Prostate gland (tissue), 2 donors: ENCODE data around the gene SELENOW. TPM values are rescaled to one million over a fixed set of nuclear protein-coding genes. Genes with fewer than 3 reads are reported as not detected.

Experiments
- DNase-seq: peaks from one replicate; pipeline ENCODE4 v3.0.0-alpha.2; 2019; ENCODE audit warnings: low spot score
- H3K27ac ChIP-seq, 2 donors: fragments of 200-600 bp; sonication (generic); 2 replicates each; pipeline ENCODE4 v1.5.1; 2017 to 2019
- H3K27me3 ChIP-seq: fragments of 200-600 bp; sonication (generic); replicated peaks from 2 replicates; pipeline ENCODE4 v1.5.1; 2019; ENCODE audit not compliant: insufficient read depth
- H3K36me3 ChIP-seq, 2 donors: fragments of 200-600 bp; sonication (generic); 1 replicate in 1 of 2; 2 replicates in 1 of 2; pipeline versions ENCODE4 v1.5.1 to v1.8.1; 2017 to 2019
- H3K4me1 ChIP-seq: fragments of 200-600 bp; sonication (generic); replicated peaks from 2 replicates; pipeline ENCODE4 v1.5.1; 2019
- H3K4me3 ChIP-seq, 2 donors: fragments of 200-600 bp; sonication (generic); 2 replicates each; pipeline ENCODE4 v1.5.1; 2017 to 2019
- H3K9me3 ChIP-seq: fragments of 200-600 bp; sonication (generic); 2 replicates; pipeline ENCODE4 v1.5.1; 2017
- CTCF ChIP-seq, 4 experiments: fragments of 200-600 bp in 2 of 4; fragments of 450-650 bp in 2 of 4; sonication (generic) in 2 of 4; IDR thresholded peaks; 1 replicate in 3 of 4; 2 replicates in 1 of 4; pipeline ENCODE4 v1.5.1; 2016 to 2019; ENCODE audit warnings: antibody characterized with exemption in 4 of 4, mild to moderate bottlenecking in 2 of 4, moderate library complexity in 2 of 4
- POLR2A ChIP-seq: fragments of 450-650 bp; IDR thresholded peaks from one replicate; pipeline ENCODE4 v1.6.1; 2016; ENCODE audit warnings: antibody characterized with exemption, mild to moderate bottlenecking
- POLR2AphosphoS5 ChIP-seq: sonication (generic); formaldehyde crosslinking; IDR thresholded peaks from one replicate; pipeline ENCODE4 v1.6.1; 2017; ENCODE audit warnings: antibody characterized with exemption
- WGBS: methylation state at CpG from one replicate; pipeline ENCODE4 v1.1.5; 2018; 5-methylcytosine and 5-hydroxymethylcytosine counted together
- intact Hi-C: fragments of 100-400 bp; cut with DNase I; formaldehyde crosslinking; loops from one replicate; pipeline ENCODE4 v1.14.2; 2022
- total RNA-seq, 2 donors: library from RNA; depleted of rRNA; stranded (reverse); fragments of >200 nt; gene quantifications; one replicate each; pipeline ENCODE4 v1.1.0, GENCODE V29; 2016

SELENOW gene
- total RNA-seq, 2 donors from 2014 or later = 301 to 565 TPM

DNA sequence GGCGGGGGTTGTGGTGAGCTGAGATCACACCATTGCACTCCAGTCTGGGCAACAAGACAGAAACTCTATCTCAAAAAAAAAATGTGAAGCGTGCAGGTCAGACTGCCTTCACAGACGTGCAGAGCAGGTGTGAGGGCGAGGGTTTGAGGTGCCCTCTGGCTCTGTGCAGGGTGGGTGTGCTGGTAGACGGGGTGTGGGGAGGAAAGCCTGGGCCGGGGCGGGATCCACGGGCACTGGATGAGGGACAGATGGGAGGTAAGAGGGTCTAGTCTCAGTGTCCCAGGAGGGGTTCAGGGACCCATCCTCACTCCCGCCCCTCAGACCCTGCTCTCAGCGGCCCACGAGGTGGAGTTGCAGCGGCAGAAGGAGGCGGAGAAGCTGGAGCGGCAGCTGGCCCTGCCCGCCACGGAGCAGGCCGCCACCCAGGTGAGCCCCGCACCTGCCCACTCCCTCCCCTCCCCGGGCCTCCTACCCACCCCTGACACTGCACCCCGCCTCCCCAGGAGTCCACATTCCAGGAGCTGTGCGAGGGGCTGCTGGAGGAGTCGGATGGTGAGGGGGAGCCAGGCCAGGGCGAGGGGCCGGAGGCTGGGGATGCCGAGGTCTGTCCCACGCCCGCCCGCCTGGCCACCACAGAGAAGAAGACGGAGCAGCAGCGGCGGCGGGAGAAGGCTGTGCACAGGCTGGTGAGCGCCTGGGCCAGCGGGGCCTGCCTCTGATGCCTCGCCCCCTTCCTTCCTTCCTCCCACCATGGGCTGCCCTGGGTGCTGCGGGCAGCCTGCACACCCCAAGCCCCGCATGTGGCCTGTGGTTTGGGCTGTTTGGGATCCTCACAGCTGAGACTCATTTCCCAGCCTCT, 24.1 kb upstream of the SELENOW start:
- H3K4me3 ChIP-seq = no peak overlapping the region
- intact Hi-C loops = no loop called here
- peaks cover 32 to 76% of the 10 kb centered on the region in 2 donors for H3K36me3 ChIP-seq
- no peaks in the 10 kb centered on the region for H3K9me3 ChIP-seq
- 89% methylated on average over 34 of the region's 37 CpGs for WGBS
- H3K27ac ChIP-seq = no peak overlapping the region
- no peaks in the 10 kb centered on the region for H3K4me1 ChIP-seq
- TF ChIP-seq POLR2AphosphoS5 (no peak), CTCF (IDR thresholded peaks at IDR 0.05) (no peak), POLR2A (no peak)
- no peaks in the 10 kb centered on the region for H3K27me3 ChIP-seq
- no peak for DNase-seq

GRCh38 chr19:47755065-47755761, 23.3 kb upstream of the SELENOW start:
- Histone ChIP-seq H3K9me3 (no peaks in the 10 kb centered on the region), H3K4me1 (no peaks in the 10 kb centered on the region), H3K36me3 (peaks cover 32 to 68% of the 10 kb centered on the region in 2 donors), H3K27me3 (no peaks in the 10 kb centered on the region), H3K4me3 (no peak overlapping the region), H3K27ac (no peak overlapping the region)
- no peak for TF ChIP-seq CTCF (IDR thresholded peaks at IDR 0.05)
- TF ChIP-seq POLR2A = no peak
- TF ChIP-seq POLR2AphosphoS5 = no peak
- WGBS = 87% methylated on average over 36 of the region's 36 CpGs
- DNase-seq = no peak
- intact Hi-C loops = no loop called here

DNA sequence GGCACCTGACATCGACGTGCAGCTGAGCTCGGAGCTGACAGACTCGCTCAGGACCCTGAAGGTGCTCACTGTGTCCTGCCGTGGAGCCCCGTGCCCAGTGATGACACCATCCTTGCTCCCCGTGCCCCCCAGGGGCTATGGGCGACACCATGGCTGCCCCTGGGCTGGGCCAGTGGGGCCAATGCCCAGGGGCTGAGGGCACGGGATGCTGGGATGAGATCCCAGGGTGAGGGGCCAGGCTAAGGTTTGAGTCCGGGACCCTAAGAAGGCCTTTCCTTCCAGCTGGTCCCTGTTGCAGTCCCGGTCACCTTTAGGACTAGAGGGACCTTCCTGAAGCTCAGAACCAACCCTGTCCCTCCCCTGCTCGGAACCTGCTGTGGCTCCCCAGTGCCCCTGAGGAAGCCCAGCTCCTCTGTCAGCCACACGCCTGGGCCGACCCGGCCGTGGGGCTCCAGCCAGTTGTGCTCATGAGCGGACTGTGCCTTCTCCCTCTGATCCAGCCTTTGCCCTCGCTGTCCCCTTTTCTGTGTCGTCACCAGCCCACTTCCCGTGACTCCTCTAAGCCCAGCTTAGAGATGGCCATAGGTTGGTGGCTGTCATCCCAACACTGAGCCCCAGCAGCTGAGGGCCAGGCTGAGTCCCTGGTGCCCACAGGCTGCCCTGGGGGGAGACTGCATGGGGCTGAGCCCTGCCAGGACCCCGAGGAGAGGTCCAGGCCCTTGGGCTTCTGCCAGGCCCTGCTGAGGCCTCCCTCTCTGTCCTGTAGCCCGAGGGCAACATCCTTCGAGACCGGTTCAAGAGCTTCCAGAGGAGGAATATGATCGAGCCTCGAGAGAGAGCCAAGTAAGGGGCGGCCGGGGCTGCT, 22.5 kb upstream of the SELENOW start:
- DNase-seq = no peak
- Histone ChIP-seq H3K4me3 (no peak overlapping the region), H3K9me3 (no peaks in the 10 kb centered on the region), H3K27ac (no peak overlapping the region), H3K4me1 (no peaks in the 10 kb centered on the region), H3K36me3 (peaks cover 26 to 60% of the 10 kb centered on the region in 2 donors), H3K27me3 (no peaks in the 10 kb centered on the region)
- intact Hi-C loops = no loop called here
- TF ChIP-seq POLR2AphosphoS5 = no peak
- TF ChIP-seq POLR2A = no peak
- TF ChIP-seq CTCF (IDR thresholded peaks at IDR 0.05) = no peak
- WGBS = 91% methylated on average over 27 of the region's 28 CpGs

DNA sequence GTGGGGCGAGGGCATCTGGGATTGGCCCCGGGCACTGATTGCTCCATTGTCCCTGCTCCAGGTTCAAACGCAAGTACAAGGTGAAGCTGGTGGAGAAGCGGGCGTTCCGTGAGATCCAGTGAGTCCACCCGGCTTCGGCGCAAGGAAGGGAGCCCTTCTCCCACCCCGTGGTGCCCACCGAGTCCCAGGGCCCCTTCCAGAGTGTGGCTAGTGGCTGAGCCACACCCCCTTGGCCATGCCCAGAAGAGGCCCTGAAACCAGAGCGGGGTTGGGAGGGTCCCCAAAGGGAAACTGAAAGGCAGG, 21.9 kb upstream of the SELENOW start:
- 93% methylated on average over 12 of the region's 12 CpGs for WGBS
- H3K36me3 ChIP-seq = peaks cover 20 to 54% of the 10 kb centered on the region in 2 donors
- TF ChIP-seq POLR2A = no peak
- no peak for TF ChIP-seq CTCF (IDR thresholded peaks at IDR 0.05)
- no peak for TF ChIP-seq POLR2AphosphoS5

More for the DNA sequence above, 21.9 kb upstream of the SELENOW start:
- no peak for DNase-seq
- no peaks in the 10 kb centered on the region for H3K9me3 ChIP-seq
- H3K4me1 ChIP-seq = no peaks in the 10 kb centered on the region
- no peak overlapping the region for H3K4me3 ChIP-seq
- intact Hi-C loops = no loop called here
- no peaks in the 10 kb centered on the region for H3K27me3 ChIP-seq
- no peak overlapping the region for H3K27ac ChIP-seq
